Measurements from ENCODE around the gene ARHGEF10L.

Gene ARHGEF10L

DNA sequence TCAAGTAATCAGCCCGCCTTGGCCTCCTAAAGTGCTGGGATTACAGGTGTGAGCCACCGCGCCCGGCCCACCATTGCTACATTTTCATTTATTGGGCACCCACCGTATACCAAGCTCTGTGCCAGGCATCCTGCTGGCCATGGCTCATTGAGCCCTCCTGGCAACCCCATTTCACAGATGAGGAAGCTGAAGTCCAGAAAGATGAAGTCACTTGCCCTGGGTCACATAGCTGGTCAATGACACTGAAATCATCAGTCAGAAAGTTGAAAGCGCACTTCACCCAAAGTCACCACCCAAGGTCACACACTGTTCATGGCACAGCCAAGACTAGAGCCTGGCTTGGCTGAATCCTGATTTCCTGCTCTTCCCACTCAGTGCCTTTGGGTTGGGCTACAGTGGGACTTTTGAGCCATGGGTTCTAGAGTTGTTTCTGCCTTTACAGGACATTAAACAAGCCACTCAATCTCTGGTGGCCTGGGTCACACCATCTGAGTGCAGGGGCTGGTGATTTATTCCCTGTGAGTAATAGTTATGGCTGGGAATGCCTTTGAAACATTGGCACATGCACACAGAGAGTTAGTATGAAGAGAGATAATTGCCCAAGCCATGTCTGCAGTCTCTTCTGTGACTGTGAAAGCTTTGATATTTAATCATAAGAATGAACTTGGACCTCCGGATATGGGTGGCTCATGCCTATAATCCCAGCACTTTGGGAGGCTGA lies 16.0 kb upstream of the ARHGEF10L start:
- no peak for DNase-seq (ENCODE audit: low spot score)
- TF ChIP-seq, protein P1, sequence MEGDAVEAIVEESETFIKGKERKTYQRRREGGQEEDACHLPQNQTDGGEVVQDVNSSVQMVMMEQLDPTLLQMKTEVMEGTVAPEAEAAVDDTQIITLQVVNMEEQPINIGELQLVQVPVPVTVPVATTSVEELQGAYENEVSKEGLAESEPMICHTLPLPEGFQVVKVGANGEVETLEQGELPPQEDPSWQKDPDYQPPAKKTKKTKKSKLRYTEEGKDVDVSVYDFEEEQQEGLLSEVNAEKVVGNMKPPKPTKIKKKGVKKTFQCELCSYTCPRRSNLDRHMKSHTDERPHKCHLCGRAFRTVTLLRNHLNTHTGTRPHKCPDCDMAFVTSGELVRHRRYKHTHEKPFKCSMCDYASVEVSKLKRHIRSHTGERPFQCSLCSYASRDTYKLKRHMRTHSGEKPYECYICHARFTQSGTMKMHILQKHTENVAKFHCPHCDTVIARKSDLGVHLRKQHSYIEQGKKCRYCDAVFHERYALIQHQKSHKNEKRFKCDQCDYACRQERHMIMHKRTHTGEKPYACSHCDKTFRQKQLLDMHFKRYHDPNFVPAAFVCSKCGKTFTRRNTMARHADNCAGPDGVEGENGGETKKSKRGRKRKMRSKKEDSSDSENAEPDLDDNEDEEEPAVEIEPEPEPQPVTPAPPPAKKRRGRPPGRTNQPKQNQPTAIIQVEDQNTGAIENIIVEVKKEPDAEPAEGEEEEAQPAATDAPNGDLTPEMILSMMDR (IDR thresholded peaks at IDR 0.05; ENCODE audit: extremely low read depth, missing control alignments): no peak

DNA sequence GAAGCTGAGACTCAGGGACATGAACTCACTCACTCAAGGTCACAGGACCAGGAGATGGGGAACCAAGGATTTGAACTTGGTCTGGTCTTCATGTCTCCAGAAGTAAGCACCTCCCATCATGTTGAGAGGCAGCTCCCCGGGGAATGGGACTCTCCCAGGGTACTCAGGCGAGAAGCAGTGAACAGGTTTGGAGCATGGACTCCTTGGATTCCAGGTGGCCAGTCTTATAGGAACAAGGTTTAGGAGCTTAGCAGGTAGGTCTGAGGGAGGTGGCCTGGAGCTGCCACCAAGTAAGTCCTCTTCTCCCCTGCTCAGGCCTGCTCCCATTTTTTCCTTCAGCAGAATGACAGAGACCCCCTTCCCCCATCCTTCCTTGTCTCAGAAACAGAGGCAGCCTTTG lies 14.9 kb upstream of the ARHGEF10L start:
- TF ChIP-seq, protein P1 (IDR thresholded peaks at IDR 0.05; ENCODE audit: extremely low read depth, missing control alignments): no peak

DNA sequence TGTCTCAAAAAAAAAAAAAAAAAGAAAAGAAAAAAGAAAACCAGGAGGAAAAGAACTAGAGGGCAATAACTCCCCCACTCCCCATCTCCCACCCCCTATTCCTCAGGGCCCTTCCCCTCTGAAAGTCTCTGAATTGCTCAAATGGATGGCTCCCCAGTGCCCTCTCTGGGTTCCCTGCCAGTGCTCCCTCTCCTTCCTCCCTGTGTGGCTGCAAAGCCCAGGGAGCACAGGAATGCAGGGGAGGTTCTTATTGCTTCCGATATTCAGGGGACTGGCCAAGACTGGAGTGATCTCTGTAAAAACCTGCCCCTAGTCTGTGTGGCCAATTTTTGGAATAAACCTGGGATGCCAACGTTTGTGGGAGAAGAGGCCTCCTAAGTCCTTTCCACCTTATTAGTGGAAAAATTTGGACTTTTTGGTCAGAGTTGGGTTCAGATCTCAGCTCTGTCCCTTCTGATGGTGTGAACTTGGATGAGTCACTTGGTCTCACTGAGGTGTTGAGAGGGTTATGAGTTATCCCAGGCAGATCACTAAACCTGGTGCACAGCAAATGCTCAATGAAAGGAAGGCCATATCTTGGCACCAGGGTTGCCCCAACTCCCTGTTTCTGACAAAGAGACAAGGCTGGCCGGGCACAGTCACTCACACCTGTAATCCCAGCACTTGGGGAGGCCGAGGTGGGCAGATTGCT lies 13.4 kb upstream of the ARHGEF10L start:
- TF ChIP-seq, protein P1 (IDR thresholded peaks at IDR 0.05; ENCODE audit: extremely low read depth, missing control alignments): no peak
- no peak for DNase-seq (ENCODE audit: low spot score)

More for the DNA sequence above, 14.9 kb upstream of the ARHGEF10L start:
- DNase-seq (ENCODE audit: low spot score): no peak

DNA sequence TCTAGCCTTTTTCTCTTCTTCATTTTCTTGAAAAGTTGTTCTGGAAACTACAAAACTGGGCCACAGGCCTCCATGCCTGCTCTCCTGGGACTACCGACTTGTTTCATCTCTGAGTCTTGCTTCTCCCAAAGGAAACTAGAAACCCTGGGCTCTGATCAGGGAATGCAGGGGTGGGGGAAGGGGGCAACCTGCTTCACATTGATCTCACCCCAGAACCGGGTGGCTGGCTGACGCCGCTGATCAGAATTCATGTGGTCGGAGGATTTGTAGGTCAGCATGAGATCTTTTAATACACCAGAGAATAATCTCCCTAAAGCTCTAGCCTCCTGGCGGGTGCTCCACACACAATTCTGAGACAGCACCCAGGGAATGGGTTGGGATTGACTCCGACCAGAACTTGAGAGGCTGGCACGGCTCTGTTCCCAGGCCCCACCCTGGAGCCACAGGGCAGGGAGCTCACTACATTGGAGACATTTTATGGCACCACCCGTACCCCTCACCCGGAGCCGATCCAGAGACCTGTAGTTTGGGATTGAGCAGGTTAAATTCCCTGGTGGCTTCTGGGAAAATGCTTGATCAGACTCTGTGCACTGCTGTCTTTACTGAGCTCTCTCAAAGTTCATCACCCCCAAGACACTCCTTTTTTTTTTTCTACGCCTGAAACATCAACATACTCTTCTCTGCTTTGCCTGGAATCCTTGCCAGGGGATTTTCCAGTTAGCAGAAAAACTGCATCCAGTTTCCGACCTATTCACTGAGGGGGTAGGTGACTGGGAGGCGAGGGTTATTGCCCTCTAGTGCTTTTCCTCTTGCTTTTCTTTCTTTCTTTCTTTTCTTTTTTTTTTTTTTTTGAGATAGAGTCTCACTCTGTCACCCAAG lies 12.2 kb upstream of the ARHGEF10L start:
- no peak for DNase-seq (ENCODE audit: low spot score)
- TF ChIP-seq, protein P1 (IDR thresholded peaks at IDR 0.05; ENCODE audit: extremely low read depth, missing control alignments): no peak

DNA sequence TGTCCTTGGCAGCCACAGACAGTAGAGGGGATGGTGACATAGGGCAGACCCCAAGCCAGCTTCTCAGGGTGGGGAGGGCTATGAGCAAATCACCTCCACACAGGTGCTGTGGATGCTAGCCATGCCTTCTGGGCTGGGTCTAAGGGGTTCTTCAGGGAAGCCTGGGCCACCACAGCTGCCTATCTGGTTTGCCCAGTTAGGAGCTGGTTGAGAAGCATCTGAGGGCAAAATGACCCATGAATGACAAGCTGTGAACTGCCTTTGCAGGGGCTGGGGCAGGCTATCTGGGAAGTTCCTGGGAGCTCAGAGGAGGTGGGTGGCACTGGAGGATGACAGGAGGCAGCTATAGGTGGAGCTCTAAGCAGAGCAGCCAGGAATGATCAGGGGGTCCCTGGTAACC lies 10.1 kb upstream of the ARHGEF10L start:
- TF ChIP-seq, protein P1 (IDR thresholded peaks at IDR 0.05; ENCODE audit: extremely low read depth, missing control alignments): no peak
- DNase-seq (ENCODE audit: low spot score): no peak

DNA sequence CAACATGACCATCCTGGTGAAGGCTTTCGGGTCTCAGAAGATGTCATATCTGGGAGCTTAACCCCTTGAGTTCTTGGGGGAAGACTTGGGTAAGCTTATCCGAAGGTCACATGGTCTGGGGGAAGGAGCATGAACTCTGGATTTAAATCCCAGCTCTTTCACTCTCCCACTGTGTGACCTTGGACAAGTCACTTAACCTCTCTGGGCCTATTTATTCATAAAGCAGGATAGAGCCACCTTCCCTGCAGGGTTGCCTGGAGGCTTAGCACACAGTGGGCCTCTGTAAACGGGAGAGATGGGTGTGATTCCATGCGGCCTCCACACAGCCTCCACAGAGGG lies 8.2 kb upstream of the ARHGEF10L start:
- TF ChIP-seq, protein P1 (IDR thresholded peaks at IDR 0.05; ENCODE audit: extremely low read depth, missing control alignments): no peak
- DNase-seq (ENCODE audit: low spot score): no peak

Measured in GM20000 (cell line).